HG02642 (cell line): Measurements from ENCODE around the gene HS3ST5.
"Not testable (repeated sequence)": the region's sequence is repeated elsewhere in the genome, so short reads cannot be mapped to it uniquely, and the experiment has no call there.

ENCODE experiments used
- ATAC-seq: cut with Tn5 transposase; IDR thresholded peaks from one replicate; pipeline ENCODE4 v1.9.1; 2021; ENCODE audit warnings: mild to moderate bottlenecking; ENCODE audit not compliant: unreplicated experiment, poor library complexity

The HS3ST5 gene

GRCh38 chr6:114063956-114064355, 278.9 kb downstream of the HS3ST5 start:
- no peak for ATAC-seq

GRCh38 chr6:114062199-114062598, 280.6 kb downstream of the HS3ST5 start:
- no peak for ATAC-seq

DNA sequence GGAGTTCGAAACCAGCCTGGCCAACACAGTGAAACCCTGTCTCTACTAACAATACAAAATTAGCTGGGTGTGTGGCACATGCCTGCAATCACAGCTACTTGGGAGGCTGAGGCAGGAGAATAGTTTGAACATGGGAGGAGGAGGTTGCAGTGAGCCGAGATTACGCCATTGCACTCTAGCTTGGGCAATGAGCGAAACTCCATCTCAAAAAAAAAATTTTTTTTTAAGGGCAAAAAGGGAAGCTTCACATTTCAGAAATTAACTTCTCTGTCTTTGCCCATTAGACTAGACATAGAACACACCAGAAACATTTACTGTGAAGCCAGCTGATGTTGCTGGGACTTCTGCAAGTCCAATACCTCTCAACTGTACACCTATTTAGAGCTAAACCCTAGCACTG, 281.1 kb downstream of the HS3ST5 start:
- ATAC-seq = no peak

- no peak for ATAC-seq
Measured at GRCh38 chr6:114061116-114061515, 281.7 kb downstream of the HS3ST5 start.

- ATAC-seq = no peak
Measured at GRCh38 chr6:114058435-114058834, 284.4 kb downstream of the HS3ST5 start.

DNA sequence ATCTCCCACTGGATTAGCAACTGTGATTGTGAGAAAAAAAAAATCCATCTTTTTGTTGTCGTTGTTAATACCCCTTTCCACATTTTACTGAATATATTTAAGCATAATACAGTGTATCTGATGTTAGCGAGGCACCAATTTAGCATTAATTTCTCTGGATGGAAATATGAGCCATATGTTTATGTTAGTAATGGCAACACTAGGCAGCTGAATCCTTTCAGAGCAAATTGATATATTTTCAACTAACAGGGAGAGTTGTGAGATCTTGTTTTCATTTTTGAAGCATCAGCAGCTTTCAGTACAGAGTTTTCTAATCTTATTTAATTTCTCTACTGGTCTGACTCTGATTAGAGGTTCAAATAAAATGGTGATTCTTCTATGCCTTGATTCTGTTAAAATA, 287.1 kb downstream of the HS3ST5 start:
- no peak for ATAC-seq

GRCh38 chr6:114055349-114055748, 287.5 kb downstream of the HS3ST5 start:
- no peak for ATAC-seq

GRCh38 chr6:114053791-114054190, 289.0 kb downstream of the HS3ST5 start:
- no peak for ATAC-seq

DNA sequence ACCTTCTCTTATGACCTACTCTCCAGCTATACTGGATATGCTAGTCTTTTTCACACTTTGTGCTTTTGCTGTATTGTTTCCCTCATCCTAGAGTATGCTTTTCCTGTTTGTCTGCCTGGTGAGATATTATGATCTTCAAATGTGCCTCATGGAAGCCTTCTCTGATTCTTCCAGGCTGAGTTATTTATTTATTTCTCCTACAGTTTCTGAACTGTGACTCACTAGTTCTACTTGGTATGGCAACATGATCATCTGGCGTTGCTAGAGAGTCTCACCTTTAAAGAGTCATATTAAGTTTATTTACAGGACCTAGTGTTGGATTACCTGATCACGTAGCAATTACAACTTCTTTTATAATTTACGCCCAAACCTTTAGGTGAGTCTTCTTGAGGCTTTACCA, 290.7 kb downstream of the HS3ST5 start:
- ATAC-seq = no peak

GRCh38 chr6:114051031-114051430, 291.8 kb downstream of the HS3ST5 start:
- no peak for ATAC-seq

GRCh38 chr6:114049367-114049966, 293.4 kb downstream of the HS3ST5 start:
- no peak for ATAC-seq

GRCh38 chr6:114044566-114044965, 298.3 kb downstream of the HS3ST5 start:
- not testable (repeated sequence) for ATAC-seq

GRCh38 chr6:114042267-114043016, 300.4 kb downstream of the HS3ST5 start:
- ATAC-seq = no peak

- ATAC-seq = no peak
Measured at GRCh38 chr6:114040871-114041270, 302.0 kb downstream of the HS3ST5 start.

DNA sequence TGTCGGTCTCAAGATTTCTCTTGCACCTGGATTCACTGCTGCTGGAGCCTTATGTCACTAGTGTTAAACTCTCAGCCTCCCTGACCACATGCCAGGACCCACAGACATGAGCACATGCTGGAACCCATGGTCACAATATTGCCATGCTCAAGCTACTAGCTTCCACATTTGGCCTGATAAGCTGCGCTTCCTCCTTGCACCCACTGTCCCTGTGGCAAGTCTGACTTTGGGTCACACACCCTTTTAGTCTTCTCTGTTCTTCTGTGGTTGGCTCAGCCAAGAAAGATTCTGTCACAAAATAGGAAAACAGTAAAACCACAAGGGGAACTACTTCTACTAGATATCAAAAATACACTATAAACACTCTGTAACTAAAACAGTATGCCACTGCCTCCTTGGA, 303.0 kb downstream of the HS3ST5 start:
- ATAC-seq = no peak

- ATAC-seq = no peak
Measured at GRCh38 chr6:114033606-114034005, 309.2 kb downstream of the HS3ST5 start.

GRCh38 chr6:114032721-114033120, 310.1 kb downstream of the HS3ST5 start:
- ATAC-seq = no peak

DNA sequence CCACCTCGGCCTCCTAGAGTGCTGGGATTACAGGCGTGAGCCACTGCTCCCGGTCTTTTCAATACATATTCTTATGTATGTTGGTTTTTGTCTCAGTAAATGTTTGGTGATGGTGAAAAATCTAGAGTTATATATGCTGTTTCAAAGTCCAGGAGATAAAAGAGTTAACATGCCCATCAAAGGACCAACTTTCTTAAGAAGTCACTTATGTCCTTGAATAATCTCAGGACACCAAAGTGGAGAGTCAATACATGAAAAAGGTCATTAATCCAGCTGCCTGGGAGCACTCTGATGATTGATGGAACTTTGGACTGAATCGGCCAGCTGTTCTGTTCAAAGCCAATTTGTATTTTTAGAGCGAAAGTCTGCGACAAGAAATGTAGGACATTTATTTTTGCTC, 312.1 kb downstream of the HS3ST5 start:
- ATAC-seq = no peak

GRCh38 chr6:114024746-114025145, 318.1 kb downstream of the HS3ST5 start:
- no peak for ATAC-seq

- no peak for ATAC-seq
Measured at GRCh38 chr6:114020196-114020595, 322.6 kb downstream of the HS3ST5 start.

DNA sequence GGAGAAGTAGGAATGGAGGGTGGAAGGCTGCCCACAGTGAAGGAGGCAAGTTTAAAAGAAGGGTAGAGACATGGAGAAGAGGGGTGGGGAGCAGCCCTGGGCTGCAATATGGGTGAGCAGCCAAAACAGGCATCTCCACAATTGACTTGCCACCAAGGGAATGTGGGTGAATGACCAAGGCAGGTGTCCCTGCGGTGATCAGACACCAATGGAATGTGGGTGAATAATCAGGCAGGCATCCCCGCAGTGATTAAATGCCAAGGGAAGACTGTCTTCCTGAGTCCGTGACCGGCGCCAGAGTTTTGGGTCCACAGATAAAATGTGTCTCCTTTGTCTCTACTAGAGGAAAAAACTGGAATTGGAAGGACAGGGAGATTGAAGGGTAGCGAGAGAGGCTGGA, 325.7 kb downstream of the HS3ST5 start:
- not testable (repeated sequence) for ATAC-seq

DNA sequence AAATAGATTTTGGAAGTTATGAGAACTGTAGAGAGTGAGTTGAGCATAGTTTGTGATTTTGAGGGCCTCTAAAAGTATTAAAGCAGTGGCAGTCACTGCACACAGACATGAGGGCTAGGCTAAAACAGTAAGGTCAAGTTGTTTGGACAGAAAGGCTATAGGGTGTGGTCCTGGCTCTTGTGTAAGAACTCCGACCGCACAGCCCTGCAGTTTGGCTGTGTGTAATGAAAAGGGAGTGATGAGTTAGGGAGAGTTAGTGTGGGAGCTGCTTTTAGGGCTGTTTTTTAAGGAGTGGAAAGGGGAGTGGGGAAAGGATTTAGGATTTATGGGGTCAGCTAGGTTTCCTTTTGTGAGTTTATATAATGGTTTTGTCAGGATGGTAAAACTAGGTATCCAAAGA, 328.7 kb downstream of the HS3ST5 start:
- not testable (repeated sequence) for ATAC-seq
